ENCODE data around the gene RTN4RL1. TPM values are rescaled to one million over a fixed set of nuclear protein-coding genes. Genes with fewer than 3 reads are reported as not detected.

RTN4RL1 gene
- total and polyA plus RNA-seq, 2 donors from 2014 or later: 2.0 to 10.7 TPM

DNA sequence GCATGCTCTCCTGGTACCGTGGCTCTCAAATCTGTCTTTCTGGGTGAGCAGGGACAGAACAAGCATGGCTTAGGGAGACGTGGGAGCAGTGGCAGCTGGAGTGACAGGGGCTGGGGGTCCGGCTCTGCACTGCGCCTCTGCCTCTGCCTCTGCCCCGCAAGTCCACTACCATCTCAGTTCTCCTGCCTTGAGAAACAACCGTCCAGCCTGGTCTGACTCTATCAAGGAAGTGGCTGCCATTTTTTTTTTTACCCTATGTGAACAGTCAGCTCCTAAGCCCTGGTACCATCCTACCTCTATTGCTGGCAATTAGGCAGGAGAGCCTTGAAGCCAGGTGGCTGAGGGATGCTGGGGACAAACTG, 45.9 kb upstream of the RTN4RL1 start:
- intact Hi-C loops (cut with DNase I): no loop called here
- H3K27me3 ChIP-seq (ENCODE audit: control insufficient read depth, insufficient read depth, low read length): no peaks in the 10 kb centered on the region
- H3K9me3 ChIP-seq (ENCODE audit: control insufficient read depth in 2 of 3, insufficient read depth in 1 of 3, low read length in 3 of 3): no peaks in the 10 kb centered on the region
- no peak for FAIRE-seq
- peaks cover 0 to 18% (median 7%) of the 10 kb centered on the region in 3 donors for H3K4me1 ChIP-seq (ENCODE audit: control insufficient read depth in 2 of 3, insufficient read depth in 2 of 3, low read depth in 1 of 3, low read length in 3 of 3)
- H3K27ac ChIP-seq (ENCODE audit: low read depth in 2 of 2, low read length in 2 of 2): peak overlapping the region; percentile 83 to 90
- no peak for DNase-seq
- TF ChIP-seq, protein P1, sequence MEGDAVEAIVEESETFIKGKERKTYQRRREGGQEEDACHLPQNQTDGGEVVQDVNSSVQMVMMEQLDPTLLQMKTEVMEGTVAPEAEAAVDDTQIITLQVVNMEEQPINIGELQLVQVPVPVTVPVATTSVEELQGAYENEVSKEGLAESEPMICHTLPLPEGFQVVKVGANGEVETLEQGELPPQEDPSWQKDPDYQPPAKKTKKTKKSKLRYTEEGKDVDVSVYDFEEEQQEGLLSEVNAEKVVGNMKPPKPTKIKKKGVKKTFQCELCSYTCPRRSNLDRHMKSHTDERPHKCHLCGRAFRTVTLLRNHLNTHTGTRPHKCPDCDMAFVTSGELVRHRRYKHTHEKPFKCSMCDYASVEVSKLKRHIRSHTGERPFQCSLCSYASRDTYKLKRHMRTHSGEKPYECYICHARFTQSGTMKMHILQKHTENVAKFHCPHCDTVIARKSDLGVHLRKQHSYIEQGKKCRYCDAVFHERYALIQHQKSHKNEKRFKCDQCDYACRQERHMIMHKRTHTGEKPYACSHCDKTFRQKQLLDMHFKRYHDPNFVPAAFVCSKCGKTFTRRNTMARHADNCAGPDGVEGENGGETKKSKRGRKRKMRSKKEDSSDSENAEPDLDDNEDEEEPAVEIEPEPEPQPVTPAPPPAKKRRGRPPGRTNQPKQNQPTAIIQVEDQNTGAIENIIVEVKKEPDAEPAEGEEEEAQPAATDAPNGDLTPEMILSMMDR (IDR thresholded peaks at IDR 0.05; ENCODE audit: borderline replicate concordance, extremely low read depth, insufficient read depth): no peak
- H3K36me3 ChIP-seq (ENCODE audit: control insufficient read depth in 2 of 3, insufficient read depth in 3 of 3, low read length in 3 of 3): peaks cover 0 to 3% (median 0%) of the 10 kb centered on the region in 3 donors
- H3K4me3 ChIP-seq (ENCODE audit: low read length in 3 of 3): no peak overlapping the region
- H3K9ac ChIP-seq (ENCODE audit: low read length in 3 of 3): peak overlapping the region in 1 of 3 donors; percentile 23

DNA sequence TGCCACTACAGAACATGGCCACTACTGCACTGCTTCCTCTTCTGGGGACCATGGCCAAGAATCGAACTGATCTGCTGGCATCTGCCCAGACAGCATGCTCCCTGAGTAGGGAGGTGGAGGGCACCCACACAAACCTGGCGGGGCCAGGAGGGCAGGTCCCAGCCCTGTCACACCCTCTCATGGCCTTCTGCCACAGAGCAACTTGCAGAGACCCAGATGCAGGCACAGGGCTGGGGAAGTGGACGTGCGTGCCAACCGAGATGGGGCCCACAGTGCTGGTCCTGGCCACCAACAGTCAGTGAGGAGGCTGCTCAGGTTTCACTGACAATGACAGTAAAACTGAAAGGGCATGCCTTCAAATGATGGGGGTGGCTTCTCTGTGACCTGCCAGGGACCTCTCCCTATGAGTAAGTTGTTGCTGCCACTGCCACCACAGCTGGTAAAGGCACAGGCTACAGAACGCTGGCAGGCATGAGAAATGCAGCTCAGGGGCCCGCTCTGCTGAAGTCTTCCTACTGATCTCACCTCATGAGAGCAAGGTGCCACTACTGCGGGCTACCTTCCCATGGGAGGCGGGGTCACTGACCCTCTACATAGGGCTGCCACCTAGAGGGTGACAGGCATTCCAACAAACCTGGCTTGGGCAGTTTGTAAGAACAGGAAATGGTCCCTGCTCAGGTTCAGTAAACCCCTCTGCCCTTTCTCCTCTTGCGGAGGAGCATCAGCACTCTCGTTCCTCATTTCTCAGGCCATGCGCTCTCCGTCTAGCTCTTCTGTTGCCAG, 45.3 kb upstream of the RTN4RL1 start:
- Histone ChIP-seq H3K27me3 (ENCODE audit: control insufficient read depth, insufficient read depth, low read length) (no peaks in the 10 kb centered on the region), H3K27ac (ENCODE audit: low read depth in 2 of 2, low read length in 2 of 2) (peak overlapping the region; percentile 83 to 90), H3K4me1 (ENCODE audit: control insufficient read depth in 2 of 3, insufficient read depth in 2 of 3, low read depth in 1 of 3, low read length in 3 of 3) (peaks cover 0 to 16% (median 7%) of the 10 kb centered on the region in 3 donors), H3K4me3 (ENCODE audit: low read length in 3 of 3) (no peak overlapping the region), H3K9ac (ENCODE audit: low read length in 3 of 3) (peak overlapping the region in 1 of 3 donors; percentile 23), H3K36me3 (ENCODE audit: control insufficient read depth in 2 of 3, insufficient read depth in 3 of 3, low read length in 3 of 3) (peaks cover 0 to 6% (median 0%) of the 10 kb centered on the region in 3 donors), H3K9me3 (ENCODE audit: control insufficient read depth in 2 of 3, insufficient read depth in 1 of 3, low read length in 3 of 3) (no peaks in the 10 kb centered on the region)
- intact Hi-C loops (cut with DNase I): no loop called here
- TF ChIP-seq, protein P1 (IDR thresholded peaks at IDR 0.05; ENCODE audit: borderline replicate concordance, extremely low read depth, insufficient read depth): no peak
- FAIRE-seq (no peak), DNase-seq (peak in 3 of 5 donors; percentile 15 to 37 (median 21))

GRCh38 chr17:2068519-2069051, 43.5 kb upstream of the RTN4RL1 start:
- Histone ChIP-seq H3K27ac (ENCODE audit: low read depth in 2 of 2, low read length in 2 of 2) (no peak overlapping the region), H3K27me3 (ENCODE audit: control insufficient read depth, insufficient read depth, low read length) (no peaks in the 10 kb centered on the region), H3K4me3 (ENCODE audit: low read length in 3 of 3) (no peak overlapping the region), H3K9ac (ENCODE audit: low read length in 3 of 3) (no peak overlapping the region), H3K9me3 (ENCODE audit: control insufficient read depth in 2 of 3, insufficient read depth in 1 of 3, low read length in 3 of 3) (no peaks in the 10 kb centered on the region), H3K36me3 (ENCODE audit: control insufficient read depth in 2 of 3, insufficient read depth in 3 of 3, low read length in 3 of 3) (peaks cover 0 to 6% (median 0%) of the 10 kb centered on the region in 3 donors), H3K4me1 (ENCODE audit: control insufficient read depth in 2 of 3, insufficient read depth in 2 of 3, low read depth in 1 of 3, low read length in 3 of 3) (peaks cover 0 to 18% (median 7%) of the 10 kb centered on the region in 3 donors)
- no peak for FAIRE-seq
- DNase-seq: peak in 4 of 5 donors; percentile 8 to 79 (median 31)
- TF ChIP-seq, protein P1 (IDR thresholded peaks at IDR 0.05; ENCODE audit: borderline replicate concordance, extremely low read depth, insufficient read depth): no peak
- intact Hi-C loops (cut with DNase I): no loop called here
